Metanephros (tissue), 2 donors: ENCODE data around the gene SPRR4. TPM values are rescaled to one million over a fixed set of nuclear protein-coding genes. Genes with fewer than 3 reads are reported as not detected.

Experiments
- small RNA-seq: library from RNA; depleted of rRNA; stranded (forward); fragments of <200 nt; gene quantifications from one replicate; pipeline ENCODE3, GENCODE V24; 2014; ENCODE audit warnings: low replicate concordance
- total RNA-seq: library from RNA; depleted of rRNA; stranded (reverse); fragments of >200 nt; gene quantifications from one replicate; pipeline ENCODE4 v1.2.3, GENCODE V29; 2014

The SPRR4 gene
- total RNA-seq, result not detected

GRCh38 chr1:152970495-152970894 lies at the start of gene SPRR4:
Gene SPRR4 (plus strand): TSS chr1:152970648. CDS start chr1:152971891, 1,243 bp downstream.

GRCh38 chr1:152946651-152947256 lies 23.7 kb upstream of the SPRR4 start, which contains the start of gene SPRR5:
Gene SPRR5 (plus strand): TSS chr1:152947206. CDS start chr1:152948555, 1,349 bp downstream.

GRCh38 chr1:152983743-152984142 lies 13.3 kb downstream of the SPRR4 start, which contains the start of gene SPRR1A:
Gene SPRR1A (plus strand): TSS chr1:152984081. CDS start chr1:152985231, 1,150 bp downstream.

GRCh38 chr1:153001382-153001781 lies 30.9 kb downstream of the SPRR4 start, which contains the start of gene SPRR3:
Gene SPRR3 (plus strand): TSS chr1:153001749. CDS start chr1:153003021, 1,272 bp downstream.

Small RNA genes lying within 50 kb of the gene (small RNA-seq; reads per million reads assigned to genes)
- gene RF00322 (not detected), gene SPRR1A (not detected)

Other genes starting within 250 kb of the SPRR4 start
- not detected for gene KPRP, start 212.6 kb upstream of the SPRR4 start, total RNA-seq
- not detected for gene LCE1F, start 195.5 kb upstream of the SPRR4 start, total RNA-seq
- gene LCE1E, start 184.4 kb upstream of the SPRR4 start, total RNA-seq, result not detected
- not detected for gene LCE1D, start 173.9 kb upstream of the SPRR4 start, total RNA-seq
- gene LCE1C, start 164.0 kb upstream of the SPRR4 start, total RNA-seq, result not detected
- gene LCE1B, start 158.7 kb upstream of the SPRR4 start, total RNA-seq, result not detected
- gene LCE1A, start 143.2 kb upstream of the SPRR4 start, total RNA-seq, result not detected
- not detected for gene LCE6A, start 127.8 kb upstream of the SPRR4 start, total RNA-seq
- gene LCE7A, start 110.7 kb upstream of the SPRR4 start, total RNA-seq, result not detected
- not detected for gene SMCP, start 92.3 kb upstream of the SPRR4 start, total RNA-seq
- 0.35 TPM for gene IVL, start 62.1 kb upstream of the SPRR4 start, total RNA-seq
- gene SPRR5, start 23.4 kb upstream of the SPRR4 start, total RNA-seq, result not detected
- not detected for gene SPRR1A, start 13.4 kb downstream of the SPRR4 start, total RNA-seq
- gene SPRR3, start 31.1 kb downstream of the SPRR4 start, total RNA-seq, result 0.58 TPM
- gene SPRR1B, start 60.6 kb downstream of the SPRR4 start, total RNA-seq, result not detected
- gene SPRR2D, start 70.5 kb downstream of the SPRR4 start, total RNA-seq, result not detected
- not detected for gene SPRR2A, start 86.9 kb downstream of the SPRR4 start, total RNA-seq
- gene SPRR2B, start 101.0 kb downstream of the SPRR4 start, total RNA-seq, result not detected
- gene SPRR2E, start 123.9 kb downstream of the SPRR4 start, total RNA-seq, result not detected
- gene SPRR2F, start 142.9 kb downstream of the SPRR4 start, total RNA-seq, result not detected
- gene SPRR2G, start 180.2 kb downstream of the SPRR4 start, total RNA-seq, result not detected
- not detected for gene LELP1, start 232.8 kb downstream of the SPRR4 start, total RNA-seq
- gene PRR9, start 246.9 kb downstream of the SPRR4 start, total RNA-seq, result not detected